Mesothelial cell of epicardium (in vitro differentiated cells): Measurements from ENCODE around the gene TRAPPC2L. TPM values are rescaled to one million over a fixed set of nuclear protein-coding genes. Genes with fewer than 3 reads are reported as not detected.

Source experiments
- DNase-seq, 2 experiments: peaks; one replicate each; pipeline ENCODE4 v3.0.0; 2021; ENCODE audit warnings: low spot score in 2 of 2; ENCODE audit not compliant: unreplicated experiment in 2 of 2
- H3K27ac Mint-ChIP-seq: 2 replicates; pipeline ENCODE4 v1.8.0; 2021; ENCODE audit warnings: mixed read lengths
- H3K27me3 Mint-ChIP-seq: 2 replicates; pipeline ENCODE4 v1.8.0; 2021; ENCODE audit warnings: low read depth, mixed read lengths
- H3K36me3 Mint-ChIP-seq: 2 replicates; pipeline ENCODE4 v1.8.0; 2021; ENCODE audit warnings: mixed read lengths
- H3K4me1 Mint-ChIP-seq: 2 replicates; pipeline ENCODE4 v1.8.0; 2021; ENCODE audit warnings: mixed read lengths
- H3K4me3 Mint-ChIP-seq: 2 replicates; pipeline ENCODE4 v1.8.0; 2021; ENCODE audit warnings: mild to moderate bottlenecking, moderate library complexity, mixed read lengths
- H3K9me3 Mint-ChIP-seq: 2 replicates; pipeline ENCODE4 v1.8.0; 2021; ENCODE audit warnings: mixed read lengths
- CTCF ChIP-seq: fragments of 200-600 bp; sonication (generic); IDR thresholded peaks from one replicate; pipeline ENCODE4 v1.5.0; 2021; ENCODE audit warnings: antibody characterized with exemption; ENCODE audit not compliant: unreplicated experiment
- total RNA-seq: library from RNA; stranded (reverse); gene quantifications from 3 replicates; pipeline ENCODE4 v1.2.1, GENCODE V29; 2021

Gene TRAPPC2L
- total RNA-seq, 1 donor from 2014 or later, result 96.3 TPM

GRCh38 chr16:88897696-88898425 lies 40.9 kb downstream of the TRAPPC2L start:
- Mint-ChIP-seq H3K27ac (no peak overlapping the region), H3K36me3 (no peaks in the 10 kb centered on the region), H3K27me3 (no peaks in the 10 kb centered on the region), H3K4me3 (no peak overlapping the region), H3K9me3 (no peaks in the 10 kb centered on the region), H3K4me1 (no peaks in the 10 kb centered on the region)
- no peak for DNase-seq
- TF ChIP-seq CTCF, result no peak

GRCh38 chr16:88899901-88900661 lies 43.2 kb downstream of the TRAPPC2L start:
- H3K9me3 Mint-ChIP-seq, result no peaks in the 10 kb centered on the region
- no peaks in the 10 kb centered on the region for H3K27me3 Mint-ChIP-seq
- H3K4me1 Mint-ChIP-seq, result no peaks in the 10 kb centered on the region
- DNase-seq, result no peak
- no peak for TF ChIP-seq CTCF
- no peak overlapping the region for H3K27ac Mint-ChIP-seq
- H3K4me3 Mint-ChIP-seq, result no peak overlapping the region
- H3K36me3 Mint-ChIP-seq, result no peaks in the 10 kb centered on the region

- Mint-ChIP-seq H3K4me3 (no peak overlapping the region), H3K4me1 (no peaks in the 10 kb centered on the region), H3K9me3 (no peaks in the 10 kb centered on the region), H3K36me3 (no peaks in the 10 kb centered on the region), H3K27me3 (no peaks in the 10 kb centered on the region), H3K27ac (no peak overlapping the region)
- no peak for DNase-seq
- no peak for TF ChIP-seq CTCF
Observed at GRCh38 chr16:88900662-88901052, 43.7 kb downstream of the TRAPPC2L start.

- Mint-ChIP-seq H3K4me1 (no peaks in the 10 kb centered on the region), H3K27me3 (no peaks in the 10 kb centered on the region), H3K4me3 (no peak overlapping the region), H3K9me3 (no peaks in the 10 kb centered on the region), H3K27ac (no peak overlapping the region), H3K36me3 (no peaks in the 10 kb centered on the region)
- TF ChIP-seq CTCF, result no peak
- DNase-seq, result no peak
Observed at GRCh38 chr16:88901718-88902337, 44.9 kb downstream of the TRAPPC2L start.

GRCh38 chr16:88902744-88903143 lies 45.8 kb downstream of the TRAPPC2L start:
- H3K4me1 Mint-ChIP-seq, result peaks cover 1% of the 10 kb centered on the region
- no peaks in the 10 kb centered on the region for H3K9me3 Mint-ChIP-seq
- no peak overlapping the region for H3K27ac Mint-ChIP-seq
- no peaks in the 10 kb centered on the region for H3K36me3 Mint-ChIP-seq
- no peak for TF ChIP-seq CTCF
- no peak overlapping the region for H3K4me3 Mint-ChIP-seq
- no peak for DNase-seq
- no peaks in the 10 kb centered on the region for H3K27me3 Mint-ChIP-seq
